ENCODE data around the gene FASN. TPM values are rescaled to one million over a fixed set of nuclear protein-coding genes. Genes with fewer than 3 reads are reported as not detected.

FASN gene
- total and polyA plus RNA-seq, 2 of the 4 experiments (the other 2 are of a cell fraction): 12.4 to 56.0 TPM

DNA sequence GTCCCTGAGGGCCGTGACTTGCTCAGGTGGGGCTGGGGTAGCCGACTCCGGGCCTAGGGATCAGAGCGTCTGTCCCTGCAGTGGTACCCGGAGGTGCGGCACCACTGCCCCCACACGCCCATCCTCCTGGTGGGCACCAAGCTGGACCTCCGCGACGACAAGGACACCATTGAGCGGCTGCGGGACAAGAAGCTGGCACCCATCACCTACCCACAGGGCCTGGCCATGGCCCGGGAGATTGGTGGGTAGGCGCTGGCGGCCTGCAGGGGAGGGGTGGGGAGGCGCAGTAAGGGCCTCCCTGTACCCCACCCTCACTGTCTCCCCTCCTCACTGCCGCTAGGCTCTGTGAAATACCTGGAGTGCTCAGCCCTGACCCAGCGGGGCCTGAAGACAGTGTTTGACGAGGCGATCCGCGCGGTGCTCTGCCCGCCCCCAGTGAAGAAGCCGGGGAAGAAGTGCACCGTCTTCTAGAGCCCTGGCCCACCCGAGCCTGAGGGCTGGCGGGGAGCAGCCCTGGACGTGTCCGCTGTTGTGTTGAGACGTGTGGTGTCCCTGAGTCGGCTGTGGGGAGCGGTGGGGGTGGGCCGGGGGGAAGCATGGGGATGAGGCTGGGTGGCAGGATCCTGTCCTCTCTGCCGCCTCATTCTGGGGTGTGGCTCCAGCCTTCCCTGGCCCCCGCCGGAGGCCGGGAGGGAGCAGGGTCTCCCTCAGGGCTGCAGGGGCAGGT, 64.5 kb downstream of the FASN start:
- H2BK20ac ChIP-seq (ENCODE audit: low read depth, low read length): no peak overlapping the region
- H3K4me2 ChIP-seq (ENCODE audit: low read depth, low read length): no peak overlapping the region
- no peak for ATAC-seq (ENCODE audit: low read depth)
- no peak overlapping the region for H3K23ac ChIP-seq (ENCODE audit: low read depth, low read length)
- no peak overlapping the region for H3K4ac ChIP-seq (ENCODE audit: low read depth, low read length)
- no peak overlapping the region for H3K9ac ChIP-seq (ENCODE audit: low read depth, low read length)
- H3K27me3 ChIP-seq (ENCODE audit: control insufficient read depth, insufficient read depth, low read length): no peaks in the 10 kb centered on the region
- peaks cover 5% of the 10 kb centered on the region for H4K20me1 ChIP-seq (ENCODE audit: insufficient read depth, low read length)
- H3K36me3 ChIP-seq (ENCODE audit: control insufficient read depth, insufficient read depth, low read length): no peaks in the 10 kb centered on the region; the same call in 1 of the 2 replicates
- ChIA-PET POLR2A (ENCODE audit: unreplicated experiment) (no interaction called here), CTCF (no interaction called here)
- H3K14ac ChIP-seq (replicated peaks; ENCODE audit: low read depth, low read length): no peak overlapping the region
- no peak overlapping the region for H3K18ac ChIP-seq (ENCODE audit: low read depth, low read length)
- no peak overlapping the region for H4K5ac ChIP-seq (ENCODE audit: low read depth, low read length)
- intact Hi-C loops (cut with micrococcal nuclease) (loop anchor here (10.0 kb wide), 1 partner anchor 291 kb away; no protein-coding TSS in a partner anchor), dilution Hi-C loops (cut with HindIII; ENCODE audit: low sequenced_read_pairs, unreplicated experiment) (no loop called here), in situ Hi-C loops (cut with MboI; ENCODE audit: low sequenced_read_pairs) (loop anchor here (5.0 kb wide), 1 partner anchor 124 kb away; no protein-coding TSS in a partner anchor)
- no peak overlapping the region for H3K4me3 ChIP-seq (ENCODE audit: insufficient read depth, low read depth, low read length)
- no peak overlapping the region for H3K27ac ChIP-seq (ENCODE audit: insufficient read depth, low read length)
- H4K91ac ChIP-seq (ENCODE audit: insufficient read depth, low read depth, low read length): no peak overlapping the region
- H2BK120ac ChIP-seq (ENCODE audit: low read depth, low read length): no peak overlapping the region
- H3K56ac ChIP-seq (ENCODE audit: extremely low read depth, insufficient read depth, low read length): no peak overlapping the region
- no peak overlapping the region for H2BK15ac ChIP-seq (ENCODE audit: low read depth, low read length)
- H3K4me1 ChIP-seq (ENCODE audit: control insufficient read depth, insufficient read depth, low read length): peaks cover 11% of the 10 kb centered on the region
- H2AK9ac ChIP-seq (replicated peaks; ENCODE audit: low read depth, low read length, poor library complexity): peak overlapping the region; percentile 42
- H3K9me1 ChIP-seq (ENCODE audit: insufficient read depth, low read length): 0 out of 2 replicates have a peak, but pooled peaks cover 7% of the 10 kb centered on the region
- no peak overlapping the region for H2AK5ac ChIP-seq (ENCODE audit: low read depth, low read length)
- TF ChIP-seq, protein P1, sequence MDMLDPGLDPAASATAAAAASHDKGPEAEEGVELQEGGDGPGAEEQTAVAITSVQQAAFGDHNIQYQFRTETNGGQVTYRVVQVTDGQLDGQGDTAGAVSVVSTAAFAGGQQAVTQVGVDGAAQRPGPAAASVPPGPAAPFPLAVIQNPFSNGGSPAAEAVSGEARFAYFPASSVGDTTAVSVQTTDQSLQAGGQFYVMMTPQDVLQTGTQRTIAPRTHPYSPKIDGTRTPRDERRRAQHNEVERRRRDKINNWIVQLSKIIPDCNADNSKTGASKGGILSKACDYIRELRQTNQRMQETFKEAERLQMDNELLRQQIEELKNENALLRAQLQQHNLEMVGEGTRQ (IDR thresholded peaks at IDR 0.05; ENCODE audit: low read depth, low read length): no peak
- DNase-seq: no peak
- no peak overlapping the region for H2BK5ac ChIP-seq (ENCODE audit: low read depth, low read length, poor library complexity, severe bottlenecking)
- H2AFZ ChIP-seq (replicated peaks; ENCODE audit: low read length, poor library complexity): no peak overlapping the region
- H4K8ac ChIP-seq (ENCODE audit: low read depth in 2 of 2, low read length in 2 of 2): no peak overlapping the region
- H3K79me1 ChIP-seq (ENCODE audit: low read depth in 1 of 2, low read length in 2 of 2): peaks cover 7 to 12% of the 10 kb centered on the region in 2 experiments
- no peaks in the 10 kb centered on the region for H3K9me3 ChIP-seq (ENCODE audit: control insufficient read depth, insufficient read depth, low read length)
- 92% methylated on average over 11 of the region's 38 CpGs; no CpG with 5 or more reads in 1 of the 2 experiments for WGBS, 2 experiments (ENCODE audit: extremely low coverage in 2 of 2, insufficient read length in 1 of 2)
- no TSS peak for BruUV-seq (replicated peaks)
